Measurements from ENCODE around the gene FYN.

The FYN gene

DNA sequence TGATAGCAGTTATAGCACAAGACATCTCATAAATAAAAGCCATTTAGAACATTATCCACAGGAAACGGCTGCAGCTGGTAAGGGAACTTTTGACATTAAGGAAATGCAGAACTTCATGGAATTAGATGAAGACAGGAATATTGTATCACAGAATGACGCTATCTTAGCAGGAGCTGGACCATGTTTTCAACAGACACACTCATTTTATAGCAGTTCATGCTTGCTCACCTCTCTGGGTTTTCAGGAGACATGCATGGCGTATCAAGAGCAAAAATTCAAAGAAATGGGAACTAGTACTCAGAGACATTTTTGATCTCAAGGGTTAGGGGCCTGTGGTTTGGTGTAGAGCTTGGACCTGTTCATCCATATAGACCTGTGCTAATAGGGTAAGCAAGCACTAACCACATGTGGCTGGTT is 125.0 kb downstream of the FYN start:
- no peak for TF ChIP-seq CTCF (IDR thresholded peaks at IDR 0.05)

- TF ChIP-seq CTCF (IDR thresholded peaks at IDR 0.05) = no peak
Measured at GRCh38 chr6:111747829-111748228, 125.4 kb downstream of the FYN start.

DNA sequence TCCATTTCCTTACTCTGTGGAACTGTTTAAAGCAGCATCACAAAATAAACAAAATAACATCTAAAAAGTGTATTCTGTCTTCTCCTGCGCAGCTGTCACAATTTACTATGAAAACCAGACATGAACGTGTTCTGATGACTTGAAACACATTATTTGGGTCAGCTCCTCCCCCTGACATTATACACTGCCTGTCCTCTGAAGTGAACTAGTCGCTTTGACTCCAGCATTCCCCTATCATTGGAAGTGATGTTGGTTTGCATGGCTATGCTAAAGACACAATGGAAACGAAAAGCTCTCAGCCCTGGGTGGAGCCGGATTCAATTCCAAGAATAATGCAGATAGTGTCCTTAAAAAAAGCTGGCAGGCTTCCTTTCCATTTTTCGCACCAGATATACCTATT is 125.9 kb downstream of the FYN start:
- no peak for TF ChIP-seq CTCF (IDR thresholded peaks at IDR 0.05)

GRCh38 chr6:111746983-111747382 is 126.3 kb downstream of the FYN start:
- no peak for TF ChIP-seq CTCF (IDR thresholded peaks at IDR 0.05)

DNA sequence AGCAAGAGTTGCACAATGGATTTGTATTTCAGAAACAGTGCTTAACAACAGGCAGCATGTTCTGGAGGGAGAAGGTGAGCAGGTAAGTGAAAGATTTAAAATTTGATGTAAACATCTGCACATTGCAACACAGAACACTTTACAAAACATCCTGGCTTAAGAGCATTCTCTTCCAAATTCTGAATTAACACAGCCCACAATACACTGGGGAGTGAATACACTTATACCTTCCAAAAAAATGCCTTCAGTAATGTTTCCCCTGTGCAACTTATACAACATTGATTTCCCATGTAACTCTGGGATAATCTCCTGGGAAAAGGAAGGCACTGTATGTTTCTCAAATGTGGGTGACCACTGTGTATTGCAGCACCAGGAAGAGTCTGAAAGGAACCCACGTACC is 127.6 kb downstream of the FYN start:
- no peak for TF ChIP-seq CTCF (IDR thresholded peaks at IDR 0.05)

GRCh38 chr6:111745186-111745585 is 128.1 kb downstream of the FYN start:
- TF ChIP-seq CTCF (IDR thresholded peaks at IDR 0.05) = no peak

- TF ChIP-seq CTCF (IDR thresholded peaks at IDR 0.05) = no peak
Measured at GRCh38 chr6:111743862-111744692, 129.2 kb downstream of the FYN start.

DNA sequence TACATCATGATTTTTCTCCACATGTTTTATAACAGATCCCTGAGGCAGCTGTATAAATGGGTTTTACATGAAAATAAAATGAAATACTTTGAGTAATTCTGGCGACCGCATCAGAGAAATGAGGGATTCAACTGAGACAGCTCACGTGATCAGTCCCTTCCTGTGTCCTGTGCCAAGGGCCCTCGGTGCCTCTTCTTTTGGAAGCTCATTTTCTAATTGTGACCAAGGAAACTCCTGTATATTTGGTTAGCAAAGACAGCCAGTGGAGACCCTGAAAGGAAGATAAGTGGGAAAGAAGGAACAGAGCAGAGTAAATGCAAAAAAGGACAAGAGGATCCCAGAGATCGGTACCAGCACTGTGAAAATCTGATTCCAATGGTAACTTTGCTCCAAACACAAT is 129.9 kb downstream of the FYN start:
- TF ChIP-seq CTCF (IDR thresholded peaks at IDR 0.05) = no peak

All from LNCAP (cell line).